ENCODE measurements around the gene IL34.

The IL34 gene

GRCh38 chr16:70687102-70687511 lies 40.7 kb downstream of the IL34 start:
- Histone ChIP-seq H3K9me3 (no peaks in the 10 kb centered on the region), H3K4me3 (ENCODE audit: low read depth, low read length) (no peak overlapping the region), H3K4me1 (peaks cover 33% of the 10 kb centered on the region), H3K27me3 (no peaks in the 10 kb centered on the region), H3K36me3 (peaks cover 3% of the 10 kb centered on the region; the same call in 1 of the 2 replicates)
- no peak for DNase-seq
- TF ChIP-seq, protein P1, sequence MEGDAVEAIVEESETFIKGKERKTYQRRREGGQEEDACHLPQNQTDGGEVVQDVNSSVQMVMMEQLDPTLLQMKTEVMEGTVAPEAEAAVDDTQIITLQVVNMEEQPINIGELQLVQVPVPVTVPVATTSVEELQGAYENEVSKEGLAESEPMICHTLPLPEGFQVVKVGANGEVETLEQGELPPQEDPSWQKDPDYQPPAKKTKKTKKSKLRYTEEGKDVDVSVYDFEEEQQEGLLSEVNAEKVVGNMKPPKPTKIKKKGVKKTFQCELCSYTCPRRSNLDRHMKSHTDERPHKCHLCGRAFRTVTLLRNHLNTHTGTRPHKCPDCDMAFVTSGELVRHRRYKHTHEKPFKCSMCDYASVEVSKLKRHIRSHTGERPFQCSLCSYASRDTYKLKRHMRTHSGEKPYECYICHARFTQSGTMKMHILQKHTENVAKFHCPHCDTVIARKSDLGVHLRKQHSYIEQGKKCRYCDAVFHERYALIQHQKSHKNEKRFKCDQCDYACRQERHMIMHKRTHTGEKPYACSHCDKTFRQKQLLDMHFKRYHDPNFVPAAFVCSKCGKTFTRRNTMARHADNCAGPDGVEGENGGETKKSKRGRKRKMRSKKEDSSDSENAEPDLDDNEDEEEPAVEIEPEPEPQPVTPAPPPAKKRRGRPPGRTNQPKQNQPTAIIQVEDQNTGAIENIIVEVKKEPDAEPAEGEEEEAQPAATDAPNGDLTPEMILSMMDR (IDR thresholded peaks at IDR 0.05; ENCODE audit: low read depth, low read length), result no peak

DNA sequence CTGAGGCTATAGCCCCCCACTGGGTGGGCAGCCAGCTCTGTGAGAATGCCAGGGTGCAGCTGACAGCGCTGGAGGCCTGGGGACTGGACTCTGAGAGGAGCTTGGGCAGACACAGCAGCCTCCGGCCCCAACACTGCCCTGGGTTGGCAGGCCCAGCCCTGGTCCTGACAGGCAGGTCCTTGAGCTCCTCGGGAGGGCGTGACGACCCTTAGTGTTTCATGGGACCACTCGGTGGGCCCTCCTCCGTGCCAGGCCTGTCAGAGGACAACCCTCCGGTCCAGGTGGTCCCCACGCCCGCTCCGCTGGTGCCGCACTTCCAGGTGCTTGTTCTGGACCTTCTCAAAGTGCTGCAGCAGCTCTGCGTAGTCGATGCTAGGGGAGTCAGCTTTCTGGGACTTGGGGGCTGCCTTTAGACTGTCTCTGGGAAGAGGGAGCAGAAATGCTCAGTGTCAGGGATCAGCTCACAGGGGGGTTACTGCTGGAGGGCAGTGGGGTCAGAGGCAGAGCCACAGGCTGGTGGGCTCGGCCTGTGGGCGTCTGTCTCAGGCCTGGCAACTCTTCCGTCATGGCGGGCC lies 41.4 kb downstream of the IL34 start:
- Histone ChIP-seq H3K4me1 (peaks cover 40% of the 10 kb centered on the region), H3K9me3 (no peaks in the 10 kb centered on the region), H3K36me3 (peaks cover 3% of the 10 kb centered on the region; the same call in 1 of the 2 replicates), H3K27me3 (no peaks in the 10 kb centered on the region), H3K4me3 (ENCODE audit: low read depth, low read length) (no peak overlapping the region)
- TF ChIP-seq, protein P1 (IDR thresholded peaks at IDR 0.05; ENCODE audit: low read depth, low read length), result no peak
- no peak for DNase-seq

DNA sequence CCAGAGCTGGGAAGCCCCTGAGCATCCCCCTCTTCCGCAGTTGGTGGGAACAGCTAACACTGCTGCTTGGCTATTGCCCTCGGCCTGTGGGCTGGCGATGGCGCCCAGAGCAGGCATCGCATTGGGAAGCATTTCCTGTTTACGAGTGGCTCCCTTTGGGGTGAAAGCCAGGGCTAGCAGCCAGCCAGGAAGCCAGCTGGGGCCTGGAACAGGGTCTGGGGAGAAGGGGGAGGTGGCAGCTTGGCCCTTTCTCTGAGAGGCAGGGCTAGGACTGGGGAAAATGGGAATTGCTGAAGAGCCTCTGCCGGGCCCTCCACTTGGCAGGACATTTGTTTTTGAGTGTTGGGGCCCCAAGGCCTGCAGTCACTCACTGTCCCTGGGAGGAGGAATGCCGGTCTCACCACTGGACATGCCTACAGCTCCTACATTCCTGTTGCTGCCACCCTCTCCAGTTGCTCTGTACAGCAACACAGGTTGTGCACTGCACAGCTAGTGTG lies 41.9 kb downstream of the IL34 start:
- TF ChIP-seq, protein P1 (IDR thresholded peaks at IDR 0.05; ENCODE audit: low read depth, low read length), result no peak
- no peaks in the 10 kb centered on the region for H3K27me3 ChIP-seq
- no peaks in the 10 kb centered on the region for H3K9me3 ChIP-seq
- H3K4me3 ChIP-seq (ENCODE audit: low read depth, low read length), result no peak overlapping the region
- peaks cover 3% of the 10 kb centered on the region; the same call in 1 of the 2 replicates for H3K36me3 ChIP-seq
- DNase-seq, result peak; percentile 61
- peaks cover 45% of the 10 kb centered on the region for H3K4me1 ChIP-seq

GRCh38 chr16:70689035-70689969 lies 42.9 kb downstream of the IL34 start:
- H3K27me3 ChIP-seq, result no peaks in the 10 kb centered on the region
- no peak for DNase-seq
- H3K4me1 ChIP-seq, result peaks cover 55% of the 10 kb centered on the region
- H3K4me3 ChIP-seq (ENCODE audit: low read depth, low read length), result no peak overlapping the region
- no peaks in the 10 kb centered on the region for H3K9me3 ChIP-seq
- no peaks in the 10 kb centered on the region for H3K36me3 ChIP-seq
- TF ChIP-seq, protein P1 (IDR thresholded peaks at IDR 0.05; ENCODE audit: low read depth, low read length), result no peak

DNA sequence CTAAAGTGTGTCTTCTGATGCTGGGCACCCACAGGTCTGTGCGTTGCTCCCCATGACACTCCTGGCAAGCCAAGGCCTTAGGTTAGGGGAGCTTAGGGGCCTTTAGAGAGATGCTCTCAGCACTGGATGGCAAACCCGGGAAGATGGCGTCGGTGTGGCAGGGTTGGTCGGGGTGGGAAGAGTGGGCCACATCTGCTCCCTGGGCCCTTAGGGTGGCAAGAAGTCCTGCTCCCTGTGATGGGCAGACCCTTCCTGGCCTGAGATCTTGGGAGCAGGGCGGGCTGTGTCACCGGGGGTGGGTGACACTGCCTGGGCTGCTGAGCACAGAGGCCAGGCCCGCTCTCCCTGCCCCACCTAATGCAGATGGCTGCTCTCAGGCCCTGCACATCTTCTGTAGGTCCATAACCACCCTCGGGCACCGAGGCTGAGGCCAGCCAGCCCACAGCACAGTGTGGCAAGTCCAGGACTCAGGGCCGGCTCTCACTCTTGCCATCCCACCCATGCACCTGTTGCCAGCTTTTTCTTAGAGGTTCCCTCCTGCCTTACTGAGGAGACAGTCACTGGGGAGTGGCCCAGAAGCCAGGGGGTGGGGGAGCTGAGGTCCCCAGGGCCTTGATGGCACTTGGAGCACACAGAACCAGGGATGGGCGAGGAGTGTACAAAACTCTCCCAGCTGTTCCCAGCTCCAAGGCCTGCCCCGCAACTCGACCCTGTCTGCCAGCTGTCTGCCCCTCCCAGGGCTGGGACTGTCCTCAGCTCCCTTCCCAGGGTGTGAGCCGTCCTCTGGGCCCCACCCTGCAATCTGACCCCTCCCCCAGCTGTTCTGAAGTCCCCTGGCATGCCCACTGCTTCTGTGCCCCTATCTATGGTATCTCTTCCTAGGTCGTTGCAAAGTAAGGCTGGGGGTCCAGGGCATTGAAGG lies 43.9 kb downstream of the IL34 start:
- H3K9me3 ChIP-seq, result no peaks in the 10 kb centered on the region
- TF ChIP-seq, protein P1 (IDR thresholded peaks at IDR 0.05; ENCODE audit: low read depth, low read length), result no peak
- DNase-seq, result no peak
- no peak overlapping the region for H3K4me3 ChIP-seq (ENCODE audit: low read depth, low read length)
- H3K4me1 ChIP-seq, result peaks cover 63% of the 10 kb centered on the region
- H3K27me3 ChIP-seq, result no peaks in the 10 kb centered on the region
- H3K36me3 ChIP-seq, result no peaks in the 10 kb centered on the region

Measured in BE2C (cell line).